ENCODE results near the gene SLC1A2.

GRCh38 chr11:35313066-35313759 is 106.1 kb downstream of the SLC1A2 start:
- TF ChIP-seq BHLHE40 (IDR thresholded peaks at IDR 0.05; ENCODE audit: borderline replicate concordance) (no peak), FOXM1 (IDR thresholded peaks at IDR 0.05; ENCODE audit: borderline replicate concordance) (no peak), FOXA1 (IDR thresholded peaks at IDR 0.05) (no peak), SUZ12 (IDR thresholded peaks at IDR 0.05) (no peak), SP1 (IDR thresholded peaks at IDR 0.05) (no peak), TARDBP (IDR thresholded peaks at IDR 0.05) (no peak), ELF4 (IDR thresholded peaks at IDR 0.05) (no peak), L3MBTL2 (conservative IDR thresholded peaks at IDR 0.05) (no peak), HDGF (IDR thresholded peaks at IDR 0.05; ENCODE audit: borderline replicate concordance) (no peak), NFRKB (IDR thresholded peaks at IDR 0.05) (no peak), ZNF384 (IDR thresholded peaks at IDR 0.05) (no peak), FOXK2 (IDR thresholded peaks at IDR 0.05) (no peak), LEF1 (IDR thresholded peaks at IDR 0.05; ENCODE audit: borderline replicate concordance) (no peak)
- TF ChIP-seq, protein P1, sequence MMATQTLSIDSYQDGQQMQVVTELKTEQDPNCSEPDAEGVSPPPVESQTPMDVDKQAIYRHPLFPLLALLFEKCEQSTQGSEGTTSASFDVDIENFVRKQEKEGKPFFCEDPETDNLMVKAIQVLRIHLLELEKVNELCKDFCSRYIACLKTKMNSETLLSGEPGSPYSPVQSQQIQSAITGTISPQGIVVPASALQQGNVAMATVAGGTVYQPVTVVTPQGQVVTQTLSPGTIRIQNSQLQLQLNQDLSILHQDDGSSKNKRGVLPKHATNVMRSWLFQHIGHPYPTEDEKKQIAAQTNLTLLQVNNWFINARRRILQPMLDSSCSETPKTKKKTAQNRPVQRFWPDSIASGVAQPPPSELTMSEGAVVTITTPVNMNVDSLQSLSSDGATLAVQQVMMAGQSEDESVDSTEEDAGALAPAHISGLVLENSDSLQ (IDR thresholded peaks at IDR 0.05), result no peak

All from HEK293T (cell line).